Endodermal cell (in vitro differentiated cells): Measurements from ENCODE around the gene TPRG1L. TPM values are rescaled to one million over a fixed set of nuclear protein-coding genes. Genes with fewer than 3 reads are reported as not detected.
A peak's percentile ranks its signal among the peaks of the same experiment; 100 is the strongest.

ENCODE experiments used
- DNase-seq: peaks from one replicate; pipeline ENCODE4 v3.0.0-alpha.2; 2017
- H3K27ac ChIP-seq: 2 replicates; pipeline ENCODE4 v1.5.1; 2013; ENCODE audit warnings: mild to moderate bottlenecking, low read depth, low read length, moderate library complexity
- H3K27me3 ChIP-seq: 2 replicates; pipeline ENCODE4 v1.6.1; 2013; ENCODE audit warnings: mild to moderate bottlenecking, low read length, moderate library complexity; ENCODE audit not compliant: insufficient read depth, control insufficient read depth, poor library complexity, severe bottlenecking
- H3K36me3 ChIP-seq: 2 replicates; pipeline ENCODE4 v1.7.0; 2013; ENCODE audit warnings: mild to moderate bottlenecking, low read length, moderate library complexity; ENCODE audit not compliant: control insufficient read depth, insufficient read depth
- H3K4me1 ChIP-seq: one replicate; pipeline ENCODE4 v1.7.0; 2013; ENCODE audit warnings: low read length; ENCODE audit not compliant: control insufficient read depth, insufficient read depth
- H3K4me3 ChIP-seq: 2 replicates; pipeline ENCODE4 v1.5.1; 2013; ENCODE audit warnings: mild to moderate bottlenecking, low read length, moderate library complexity
- H3K9ac ChIP-seq: 2 replicates; pipeline ENCODE4 v1.6.1; 2013; ENCODE audit warnings: mild to moderate bottlenecking, low read length, moderate library complexity; ENCODE audit not compliant: poor library complexity, severe bottlenecking; ENCODE audit errors: extremely low read depth
- H3K9me3 ChIP-seq: 2 replicates; pipeline ENCODE4 v1.6.1; 2013; ENCODE audit warnings: mild to moderate bottlenecking, low read length, moderate library complexity; ENCODE audit not compliant: control insufficient read depth
- H3K27ac Mint-ChIP-seq: 2 replicates; pipeline ENCODE4 v1.8.0; 2020; ENCODE audit warnings: mixed read lengths
- H3K27me3 Mint-ChIP-seq: 2 replicates; pipeline ENCODE4 v1.8.0; 2021; ENCODE audit warnings: mild to moderate bottlenecking, mixed read lengths; ENCODE audit not compliant: insufficient read depth
- H3K36me3 Mint-ChIP-seq: 2 replicates; pipeline ENCODE4 v1.8.0; 2020; ENCODE audit warnings: low read depth, mixed read lengths
- H3K4me1 Mint-ChIP-seq: 2 replicates; pipeline ENCODE4 v1.8.0; 2020; ENCODE audit warnings: mixed read lengths
- H3K4me3 Mint-ChIP-seq: 2 replicates; pipeline ENCODE4 v1.8.0; 2020; ENCODE audit warnings: mild to moderate bottlenecking, moderate library complexity, mixed read lengths
- H3K9me3 Mint-ChIP-seq: 2 replicates; pipeline ENCODE4 v1.8.0; 2020; ENCODE audit warnings: mild to moderate bottlenecking, mixed read lengths
- CTCF ChIP-seq: fragments of 200-600 bp; sonication (generic); conservative IDR thresholded peaks from 2 replicates; pipeline ENCODE4 v1.5.0; 2021; ENCODE audit warnings: antibody characterized with exemption, mild to moderate bottlenecking
- WGBS, 2 experiments: methylation state at CpG; one replicate each; pipeline versions ENCODE4 v1.1.5 to v1.1.7; 2013; ENCODE audit warnings: missing lambda C conversion rate in 2 of 2, mixed read lengths in 1 of 2; ENCODE audit not compliant: insufficient coverage in 1 of 2, insufficient read length in 1 of 2; 5-methylcytosine and 5-hydroxymethylcytosine counted together
- total RNA-seq, 2 donors: library from RNA; stranded (reverse); fragmentation: NEBNext Ultra II Directional in 1 of 2; extraction: Animal tissue kit (Norgen Biotek cat#: 25700) in 1 of 2; gene quantifications; 2 replicates in 1 of 2; 3 replicates in 1 of 2; pipeline ENCODE4 v1.2.1, GENCODE V29; 2021

Gene TPRG1L
- total RNA-seq, 2 donors from 2014 or later: 50.4 to 56.4 TPM

- Mint-ChIP-seq H3K27ac (no peak overlapping the region), H3K4me1 (peaks cover 17% of the 10 kb centered on the region), H3K36me3 (no peaks in the 10 kb centered on the region), H3K27me3 (peaks cover 10% of the 10 kb centered on the region), H3K9me3 (no peaks in the 10 kb centered on the region), H3K4me3 (no peak overlapping the region)
- Histone ChIP-seq H3K9me3 (no peaks in the 10 kb centered on the region), H3K27me3 (no peaks in the 10 kb centered on the region), H3K27ac (no peak overlapping the region), H3K36me3 (no peaks in the 10 kb centered on the region), H3K4me1 (peaks cover 14% of the 10 kb centered on the region), H3K9ac (no peak overlapping the region), H3K4me3 (no peak overlapping the region)
- 90 to 91% methylated on average over 6 to 7 of the region's 7 CpGs for WGBS, 2 experiments
- no peak for DNase-seq
- no peak for TF ChIP-seq CTCF
Observed at GRCh38 chr1:3608154-3608553, 16.7 kb upstream of the TPRG1L start.

- peaks cover 23% of the 10 kb centered on the region for H3K4me1 ChIP-seq
- no peak for DNase-seq
- no peak overlapping the region for H3K27ac ChIP-seq
- no peak overlapping the region for H3K4me3 ChIP-seq
- no peaks in the 10 kb centered on the region for H3K27me3 ChIP-seq
- H3K9me3 ChIP-seq: no peaks in the 10 kb centered on the region
- H3K9ac ChIP-seq: no peak overlapping the region
- no peaks in the 10 kb centered on the region for H3K36me3 ChIP-seq
- Mint-ChIP-seq H3K4me3 (peak overlapping the region; percentile 73), H3K36me3 (no peaks in the 10 kb centered on the region), H3K4me1 (peaks cover 28% of the 10 kb centered on the region), H3K27me3 (peaks cover 12% of the 10 kb centered on the region), H3K9me3 (no peaks in the 10 kb centered on the region), H3K27ac (peak overlapping the region; percentile 30)
- TF ChIP-seq CTCF: no peak
- WGBS, 2 experiments: 83 to 89% methylated on average over 15 to 22 of the region's 22 CpGs
Observed at GRCh38 chr1:3609016-3609768, 15.6 kb upstream of the TPRG1L start.

DNA sequence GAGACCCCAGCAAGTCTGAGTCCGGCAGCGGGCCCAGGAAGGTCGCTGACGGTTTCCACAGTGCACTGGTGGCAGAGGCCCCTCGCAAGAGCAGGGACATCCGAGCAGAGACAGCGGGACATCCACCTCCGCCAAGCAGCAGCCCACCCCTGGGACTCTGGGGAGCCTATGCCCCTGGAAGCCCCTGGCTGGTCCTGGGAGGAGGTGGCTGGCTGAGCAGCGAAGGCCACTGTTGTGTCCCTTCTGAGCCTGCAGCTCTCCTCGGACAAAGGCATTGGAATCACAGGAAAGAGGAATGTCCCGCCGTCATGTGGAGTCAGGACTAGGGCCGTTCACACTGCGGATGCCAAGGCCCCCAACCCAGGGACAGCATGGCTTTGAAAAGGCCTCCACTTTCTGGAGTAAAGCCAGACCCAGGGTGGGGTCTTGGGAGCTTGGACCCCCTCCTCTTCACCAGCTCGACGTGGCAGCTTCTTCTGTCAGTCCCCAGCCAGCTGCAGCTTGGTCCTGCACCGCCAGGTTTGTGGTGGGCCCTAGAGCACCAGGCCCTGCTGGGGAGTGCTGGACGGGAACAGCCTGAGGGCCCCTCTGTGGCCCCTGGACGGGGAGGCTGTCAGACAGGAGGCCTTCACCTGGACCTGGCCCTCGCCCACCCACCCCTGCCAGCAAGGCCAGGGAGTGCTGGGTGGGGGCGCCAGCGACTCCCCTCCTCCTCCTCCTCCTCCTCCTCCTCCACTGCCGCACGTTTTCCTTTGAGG is 14.9 kb upstream of the TPRG1L start:
- Mint-ChIP-seq H3K27ac (peak overlapping the region; percentile 58), H3K9me3 (no peaks in the 10 kb centered on the region), H3K4me3 (peak overlapping the region; percentile 73), H3K27me3 (peaks cover 12% of the 10 kb centered on the region), H3K4me1 (peaks cover 35% of the 10 kb centered on the region), H3K36me3 (no peaks in the 10 kb centered on the region)
- no peak for TF ChIP-seq CTCF
- Histone ChIP-seq H3K36me3 (no peaks in the 10 kb centered on the region), H3K27ac (peak overlapping the region; percentile 27), H3K4me1 (peaks cover 29% of the 10 kb centered on the region), H3K4me3 (peak overlapping the region; percentile 83), H3K9ac (no peak overlapping the region), H3K27me3 (no peaks in the 10 kb centered on the region), H3K9me3 (no peaks in the 10 kb centered on the region)
- 67 to 74% methylated on average over 16 to 24 of the region's 24 CpGs for WGBS, 2 experiments
- DNase-seq: peak; percentile 77
